OCI-LY7 (cell line): ENCODE results near the gene RSAD1.

Experiments
- EZH2phosphoT487 ChIP-seq: fragments of 200-600 bp; sonication (generic); IDR thresholded peaks from 2 replicates; pipeline ENCODE4 v1.6.1; 2018; ENCODE audit warnings: low read depth, borderline replicate concordance, mild to moderate bottlenecking, mixed run types, antibody characterized with exemption, low read length, moderate library complexity, mixed read lengths
- TF ChIP-seq, protein P1 (sequence below): fragments of 200-600 bp; sonication (generic); conservative IDR thresholded peaks from 2 replicates; pipeline ENCODE4 v1.5.1; 2014; ENCODE audit warnings: mild to moderate bottlenecking, antibody characterized with exemption, low read length, moderate library complexity, mixed read lengths

DNA sequence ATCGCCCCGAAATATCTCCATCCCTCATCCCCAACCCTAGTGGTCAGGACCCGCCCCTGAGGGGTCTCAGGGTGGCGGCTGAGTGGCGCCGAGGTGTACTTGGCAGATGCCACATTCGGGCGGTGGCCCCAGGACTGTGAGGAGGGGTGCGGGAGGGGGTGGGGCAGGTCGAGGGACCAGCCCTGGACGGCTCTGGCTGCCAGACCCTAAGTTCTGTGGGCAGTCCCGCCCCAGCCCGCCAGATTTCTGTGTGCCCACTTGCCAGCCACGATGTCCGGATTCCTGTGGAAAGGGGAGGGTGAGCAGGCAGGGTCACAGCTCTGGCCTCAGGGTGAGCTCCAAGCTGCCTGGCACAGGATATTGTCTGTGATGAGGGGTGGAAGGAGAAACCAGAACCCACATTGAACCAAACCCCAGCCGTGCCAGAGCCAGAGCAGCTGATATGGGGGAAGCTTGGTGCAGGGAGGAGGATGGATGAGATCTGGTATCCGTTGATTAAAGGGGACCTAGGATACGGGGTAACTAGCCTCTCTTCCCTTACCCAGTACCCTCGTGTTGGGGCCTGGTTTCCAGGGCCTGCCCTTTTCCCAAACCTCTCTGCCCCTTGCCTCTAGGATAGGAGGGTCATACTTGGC is 8.9 kb upstream of the RSAD1 start:
- TF ChIP-seq, protein P1, sequence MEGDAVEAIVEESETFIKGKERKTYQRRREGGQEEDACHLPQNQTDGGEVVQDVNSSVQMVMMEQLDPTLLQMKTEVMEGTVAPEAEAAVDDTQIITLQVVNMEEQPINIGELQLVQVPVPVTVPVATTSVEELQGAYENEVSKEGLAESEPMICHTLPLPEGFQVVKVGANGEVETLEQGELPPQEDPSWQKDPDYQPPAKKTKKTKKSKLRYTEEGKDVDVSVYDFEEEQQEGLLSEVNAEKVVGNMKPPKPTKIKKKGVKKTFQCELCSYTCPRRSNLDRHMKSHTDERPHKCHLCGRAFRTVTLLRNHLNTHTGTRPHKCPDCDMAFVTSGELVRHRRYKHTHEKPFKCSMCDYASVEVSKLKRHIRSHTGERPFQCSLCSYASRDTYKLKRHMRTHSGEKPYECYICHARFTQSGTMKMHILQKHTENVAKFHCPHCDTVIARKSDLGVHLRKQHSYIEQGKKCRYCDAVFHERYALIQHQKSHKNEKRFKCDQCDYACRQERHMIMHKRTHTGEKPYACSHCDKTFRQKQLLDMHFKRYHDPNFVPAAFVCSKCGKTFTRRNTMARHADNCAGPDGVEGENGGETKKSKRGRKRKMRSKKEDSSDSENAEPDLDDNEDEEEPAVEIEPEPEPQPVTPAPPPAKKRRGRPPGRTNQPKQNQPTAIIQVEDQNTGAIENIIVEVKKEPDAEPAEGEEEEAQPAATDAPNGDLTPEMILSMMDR, result no peak
- no peak for TF ChIP-seq EZH2phosphoT487
